K562 (cell line): ENCODE measurements around the gene GHRL. TPM values are rescaled to one million over a fixed set of nuclear protein-coding genes. Genes with fewer than 3 reads are reported as not detected.

Source experiments
- ARID1B ChIP-seq: fragments of 450-650 bp; IDR thresholded peaks from 2 replicates; pipeline ENCODE4 v1.6.1; 2016; ENCODE audit warnings: antibody characterized with exemption, mild to moderate bottlenecking, inconsistent platforms
- ELF4 ChIP-seq: fragments of 450-650 bp; formaldehyde crosslinking; IDR thresholded peaks from 2 replicates; pipeline ENCODE4 v1.4.0; 2022; ENCODE audit warnings: missing genetic modification characterization
- GABPA ChIP-seq: fragments of 200-800 bp; sonication (Bioruptor generic); conservative IDR thresholded peaks from 2 replicates; pipeline ENCODE4 v1.6.1; 2016; ENCODE audit warnings: low read depth, missing genetic modification characterization, missing compliant biosample characterization
- HNRNPUL1 ChIP-seq: fragments of 200-400 bp; formaldehyde crosslinking; IDR thresholded peaks from 2 replicates; pipeline ENCODE4 v1.6.1; 2017; ENCODE audit warnings: low read length
- KAT8 ChIP-seq: fragments of 450-650 bp; IDR thresholded peaks from 2 replicates; pipeline ENCODE4 v1.6.1; 2016; ENCODE audit warnings: low read depth, mild to moderate bottlenecking
- KDM1A ChIP-seq, 2 experiments: fragments of 450-650 bp; IDR thresholded peaks; 2 replicates each; pipeline ENCODE4 v1.6.1; 2016; ENCODE audit warnings: mild to moderate bottlenecking in 2 of 2
- MEF2D ChIP-seq: conservative IDR thresholded peaks from 2 replicates; pipeline ENCODE4 v1.6.1; 2016; ENCODE audit warnings: low read depth, missing genetic modification characterization, missing compliant biosample characterization
- NR4A1 ChIP-seq, 2 experiments: fragments of 250-450 bp in 1 of 2; fragments of 450-650 bp in 1 of 2; sonication (Bioruptor Pico) in 1 of 2; IDR thresholded peaks; 2 replicates each; pipeline versions ENCODE4 v1.4.0 to v1.6.1; 2016 to 2020; ENCODE audit warnings: mild to moderate bottlenecking in 2 of 2, missing compliant biosample characterization in 1 of 2, missing genetic modification characterization in 1 of 2, moderate library complexity in 1 of 2
- POLR3G ChIP-seq: IDR thresholded peaks from 2 replicates; pipeline ENCODE4 v1.6.1; 2011; ENCODE audit not compliant: insufficient read length, insufficient replicate concordance; ENCODE audit errors: extremely low read depth
- RFX7 ChIP-seq: fragments of 250-450 bp; sonication (Bioruptor Pico); IDR thresholded peaks from 2 replicates; pipeline ENCODE4 v1.5.1; 2021; ENCODE audit warnings: mild to moderate bottlenecking
- SMAD3 ChIP-seq: fragments of 450-650 bp; formaldehyde crosslinking; conservative IDR thresholded peaks from 2 replicates; pipeline ENCODE4 v1.4.0; 2020; ENCODE audit warnings: mild to moderate bottlenecking
- SRSF1 ChIP-seq: fragments of 200-400 bp; formaldehyde crosslinking; IDR thresholded peaks from 2 replicates; pipeline ENCODE4 v1.6.1; 2017; ENCODE audit warnings: mild to moderate bottlenecking, low read depth, low read length, moderate library complexity
- TAF7 ChIP-seq: fragments of 450-650 bp; IDR thresholded peaks from 2 replicates; pipeline ENCODE4 v1.6.1; 2016; ENCODE audit warnings: missing genetic modification characterization, missing compliant biosample characterization
- TCF3 ChIP-seq: sonication (generic); formaldehyde crosslinking; IDR thresholded peaks from 2 replicates; pipeline ENCODE4 v1.4.0; 2020; ENCODE audit warnings: mild to moderate bottlenecking, missing genetic modification reagents
- TEAD1 ChIP-seq, 2 experiments: fragments of 450-650 bp in 1 of 2; sonication (generic) in 1 of 2; formaldehyde crosslinking; IDR thresholded peaks; 2 replicates each; pipeline versions ENCODE4 v1.4.0 to v1.8.0; 2020 to 2022; ENCODE audit warnings: mild to moderate bottlenecking in 2 of 2, missing genetic modification reagents in 1 of 2
- TEAD4 ChIP-seq, 2 experiments: sonication (generic) in 1 of 2; formaldehyde crosslinking in 1 of 2; IDR thresholded peaks; 2 replicates each; pipeline versions ENCODE4 v1.6.1 to v1.8.0; 2012 to 2022; ENCODE audit warnings: borderline replicate concordance in 1 of 2, inconsistent platforms in 1 of 2, low read length in 1 of 2, mild to moderate bottlenecking in 1 of 2, missing genetic modification reagents in 1 of 2
- U2AF2 ChIP-seq: fragments of 200-400 bp; formaldehyde crosslinking; optimal IDR thresholded peaks from 2 replicates; pipeline ENCODE3; 2017; ENCODE audit warnings: low read depth, mild to moderate bottlenecking, low read length
- ZKSCAN3 ChIP-seq: fragments of 250-450 bp; sonication (Bioruptor Pico); IDR thresholded peaks from 2 replicates; pipeline ENCODE4 v1.4.0; 2020
- ZNF436 ChIP-seq: fragments of 250-450, 450-650 bp; sonication (Bioruptor Pico); formaldehyde crosslinking; IDR thresholded peaks from 2 replicates; pipeline ENCODE4 v1.7.0; 2020; ENCODE audit warnings: mild to moderate bottlenecking
- ZNF584 ChIP-seq: fragments of 200-800 bp; sonication (Bioruptor generic); IDR thresholded peaks from 2 replicates; pipeline ENCODE4 v1.6.1; 2016; ENCODE audit warnings: low read depth, mild to moderate bottlenecking, missing genetic modification characterization, missing compliant biosample characterization
- ZNF695 ChIP-seq: fragments of 450-650 bp; formaldehyde crosslinking; IDR thresholded peaks from 2 replicates; pipeline ENCODE4 v1.4.0; 2020; ENCODE audit warnings: mild to moderate bottlenecking, moderate library complexity
- polyA plus RNA-seq, 8 experiments: library from polyadenylated mRNA; depleted of rRNA in 4 of 8; stranded (reverse) in 5 of 8; unstranded in 3 of 8; fragments of >200 nt; fragmentation: Nextera tagmentation in 2 of 8; fragmentation: Illumina TruSeq in 1 of 8; extraction: Ambion mirVana in 2 of 8; extraction: Trizol in 1 of 8; gene quantifications; 2 replicates each; pipeline versions ENCODE4 v1.2.1 to v1.2.3, GENCODE V29; 2011 to 2014; ENCODE audit warnings: inconsistent platforms in 1 of 8, missing spikeins in 1 of 8
- total RNA-seq, 7 experiments: library from RNA; depleted of rRNA in 6 of 7; stranded (reverse); fragments of >200 nt in 6 of 7; fragmentation: Illumina TruSeq in 2 of 7; extraction: Trizol in 2 of 7; gene quantifications; 2 replicates each; pipeline versions ENCODE4 v1.2.1 to v1.2.3, GENCODE V29; 2011 to 2021; ENCODE audit warnings: low replicate concordance in 1 of 7
- TF ChIP-seq, protein P1 (sequence below), 3 experiments: fragments of 200-800 bp in 1 of 3; fragments of 250-450 bp in 1 of 3; fragments of 450-650 bp in 1 of 3; sonication (Bioruptor Pico) in 1 of 3; sonication (Bioruptor generic) in 1 of 3; formaldehyde crosslinking in 1 of 3; IDR thresholded peaks; 2 replicates each; pipeline versions ENCODE4 v1.6.1 to v1.8.0; 2016 to 2022; ENCODE audit warnings: mild to moderate bottlenecking in 2 of 3, missing genetic modification characterization in 2 of 3, missing compliant biosample characterization in 1 of 3, moderate library complexity in 1 of 3
- TF ChIP-seq, protein P2 (sequence below): fragments of 250-450 bp; sonication (Bioruptor Pico); IDR thresholded peaks from 2 replicates; pipeline ENCODE4 v1.8.0; 2021; ENCODE audit warnings: moderate library complexity, mild to moderate bottlenecking, inconsistent platforms
- TF ChIP-seq, protein P3 (sequence below): fragments of 450-650 bp; IDR thresholded peaks from 2 replicates; pipeline ENCODE4 v1.6.1; 2016; ENCODE audit warnings: low read depth, mild to moderate bottlenecking, moderate library complexity

Gene GHRL
- total and polyA plus RNA-seq, 9 of the 15 experiments (the other 6 are each of a cell fraction or from before 2014, with no cell fraction given): 0.08 to 0.29 (median 0.15) TPM; not detected in 5

DNA sequence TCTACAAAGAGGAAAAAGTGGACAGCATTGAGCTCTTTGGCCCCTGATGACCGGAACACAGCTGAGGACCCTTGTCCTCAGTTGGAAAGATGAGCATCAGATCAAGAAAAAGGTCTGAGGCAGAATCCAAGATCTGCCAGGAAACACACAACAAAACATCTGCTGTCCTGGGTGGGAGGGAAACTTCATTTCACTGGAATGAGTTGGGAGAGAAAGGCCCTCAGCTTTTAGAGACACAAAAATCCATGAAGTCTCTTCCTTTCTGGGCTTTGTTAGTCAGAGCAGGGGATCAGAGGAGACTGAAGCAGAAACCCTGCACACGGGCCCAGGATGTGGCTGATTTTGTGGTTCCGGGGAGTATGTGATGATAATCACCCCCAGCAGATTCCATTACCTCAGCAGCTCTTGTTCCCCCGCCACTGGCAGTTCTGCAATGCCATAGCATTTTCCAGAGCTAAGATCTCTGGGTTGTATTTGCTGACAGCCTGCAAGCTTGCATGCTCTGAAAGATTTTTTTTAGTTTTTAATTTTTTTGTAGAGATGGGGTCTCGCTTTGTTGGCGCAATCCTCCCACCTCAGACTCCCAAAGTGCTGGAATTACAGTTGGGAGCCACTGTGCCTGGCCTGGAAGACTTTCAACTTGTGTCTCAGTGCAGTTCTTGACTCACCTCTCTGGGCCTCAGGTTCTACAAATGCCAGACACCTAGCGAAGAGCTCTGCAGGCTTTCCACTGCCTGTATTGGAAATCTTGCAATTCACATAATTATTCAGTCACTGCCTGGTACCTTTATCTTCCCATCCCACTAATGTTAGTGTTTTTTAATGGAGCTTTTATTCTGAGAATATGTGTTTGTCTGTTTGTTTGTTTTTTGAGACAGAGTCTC, 50.3 kb downstream of the GHRL start (continued):
- TF ChIP-seq HNRNPUL1: no peak
- 0 out of 2 replicates have a peak, but pooled peaks have one; percentile 30 for TF ChIP-seq TCF3 (CRISPR knock-in tag)
- no peak for TF ChIP-seq TAF7 (tag)
- TF ChIP-seq, protein P1, sequence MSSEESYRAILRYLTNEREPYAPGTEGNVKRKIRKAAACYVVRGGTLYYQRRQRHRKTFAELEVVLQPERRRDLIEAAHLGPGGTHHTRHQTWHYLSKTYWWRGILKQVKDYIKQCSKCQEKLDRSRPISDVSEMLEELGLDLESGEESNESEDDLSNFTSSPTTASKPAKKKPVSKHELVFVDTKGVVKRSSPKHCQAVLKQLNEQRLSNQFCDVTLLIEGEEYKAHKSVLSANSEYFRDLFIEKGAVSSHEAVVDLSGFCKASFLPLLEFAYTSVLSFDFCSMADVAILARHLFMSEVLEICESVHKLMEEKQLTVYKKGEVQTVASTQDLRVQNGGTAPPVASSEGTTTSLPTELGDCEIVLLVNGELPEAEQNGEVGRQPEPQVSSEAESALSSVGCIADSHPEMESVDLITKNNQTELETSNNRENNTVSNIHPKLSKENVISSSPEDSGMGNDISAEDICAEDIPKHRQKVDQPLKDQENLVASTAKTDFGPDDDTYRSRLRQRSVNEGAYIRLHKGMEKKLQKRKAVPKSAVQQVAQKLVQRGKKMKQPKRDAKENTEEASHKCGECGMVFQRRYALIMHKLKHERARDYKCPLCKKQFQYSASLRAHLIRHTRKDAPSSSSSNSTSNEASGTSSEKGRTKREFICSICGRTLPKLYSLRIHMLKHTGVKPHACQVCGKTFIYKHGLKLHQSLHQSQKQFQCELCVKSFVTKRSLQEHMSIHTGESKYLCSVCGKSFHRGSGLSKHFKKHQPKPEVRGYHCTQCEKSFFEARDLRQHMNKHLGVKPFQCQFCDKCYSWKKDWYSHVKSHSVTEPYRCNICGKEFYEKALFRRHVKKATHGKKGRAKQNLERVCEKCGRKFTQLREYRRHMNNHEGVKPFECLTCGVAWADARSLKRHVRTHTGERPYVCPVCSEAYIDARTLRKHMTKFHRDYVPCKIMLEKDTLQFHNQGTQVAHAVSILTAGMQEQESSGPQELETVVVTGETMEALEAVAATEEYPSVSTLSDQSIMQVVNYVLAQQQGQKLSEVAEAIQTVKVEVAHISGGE (CRISPR knock-in tag; IDR thresholded peaks at IDR 0.05): peak in 1 of 3 experiments; percentile 63; a peak in 2 of 6 replicates
- no peak for TF ChIP-seq ZNF436
- 0 out of 2 replicates have a peak, but pooled peaks have one; percentile 40 for TF ChIP-seq ZNF584 (CRISPR knock-in tag)
- TF ChIP-seq SRSF1: no peak
- TF ChIP-seq NR4A1 (CRISPR knock-in tag; IDR thresholded peaks at IDR 0.05): no peak
- TF ChIP-seq NR4A1 (tag; IDR thresholded peaks at IDR 0.05): 0 out of 2 replicates have a peak, but pooled peaks have one; percentile 21
- TF ChIP-seq SMAD3 (CRISPR knock-in tag): peak; percentile 80; the same call in 1 of the 2 replicates
- TF ChIP-seq ZNF695 (CRISPR knock-in tag): no peak
- TF ChIP-seq, protein P2, sequence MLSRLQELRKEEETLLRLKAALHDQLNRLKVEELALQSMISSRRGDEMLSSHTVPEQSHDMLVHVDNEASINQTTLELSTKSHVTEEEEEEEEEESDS (CRISPR knock-in tag): no peak
- peak in 1 of 2 experiments; percentile 67; a peak in 2 of 4 replicates for TF ChIP-seq TEAD1 (CRISPR knock-in tag; IDR thresholded peaks at IDR 0.05)
- TF ChIP-seq KAT8: no peak
- no peak for TF ChIP-seq ELF4 (CRISPR knock-in tag)
- TF ChIP-seq RFX7: no peak
- TF ChIP-seq U2AF2: no peak
- TF ChIP-seq ZKSCAN3: no peak
- TF ChIP-seq KDM1A (IDR thresholded peaks at IDR 0.05): no peak
- TF ChIP-seq POLR3G: no peak
- peak; percentile 63; the same call in 1 of the 2 replicates for TF ChIP-seq TEAD4 (IDR thresholded peaks at IDR 0.05; ENCODE audit: low read length)
- no peak for TF ChIP-seq TEAD4 (CRISPR knock-in tag; IDR thresholded peaks at IDR 0.05; ENCODE audit: borderline replicate concordance)
- TF ChIP-seq MEF2D (tag): no peak; the same call in 1 of the 2 replicates
- TF ChIP-seq, protein P3, sequence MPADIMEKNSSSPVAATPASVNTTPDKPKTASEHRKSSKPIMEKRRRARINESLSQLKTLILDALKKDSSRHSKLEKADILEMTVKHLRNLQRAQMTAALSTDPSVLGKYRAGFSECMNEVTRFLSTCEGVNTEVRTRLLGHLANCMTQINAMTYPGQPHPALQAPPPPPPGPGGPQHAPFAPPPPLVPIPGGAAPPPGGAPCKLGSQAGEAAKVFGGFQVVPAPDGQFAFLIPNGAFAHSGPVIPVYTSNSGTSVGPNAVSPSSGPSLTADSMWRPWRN: no peak
- TF ChIP-seq ARID1B: peak; percentile 65; the same call in 1 of the 2 replicates
- peak; percentile 76 for TF ChIP-seq GABPA (tag)
